SHP77 treated with DMSO at 0.1 percent for 48 hours (cell line): ENCODE measurements around the gene ANP32E.

Source experiments
- DNase-seq: peaks from one replicate; lab custom pipeline; 2025; lab: John Stamatoyannopoulos, UW

ANP32E gene

DNA sequence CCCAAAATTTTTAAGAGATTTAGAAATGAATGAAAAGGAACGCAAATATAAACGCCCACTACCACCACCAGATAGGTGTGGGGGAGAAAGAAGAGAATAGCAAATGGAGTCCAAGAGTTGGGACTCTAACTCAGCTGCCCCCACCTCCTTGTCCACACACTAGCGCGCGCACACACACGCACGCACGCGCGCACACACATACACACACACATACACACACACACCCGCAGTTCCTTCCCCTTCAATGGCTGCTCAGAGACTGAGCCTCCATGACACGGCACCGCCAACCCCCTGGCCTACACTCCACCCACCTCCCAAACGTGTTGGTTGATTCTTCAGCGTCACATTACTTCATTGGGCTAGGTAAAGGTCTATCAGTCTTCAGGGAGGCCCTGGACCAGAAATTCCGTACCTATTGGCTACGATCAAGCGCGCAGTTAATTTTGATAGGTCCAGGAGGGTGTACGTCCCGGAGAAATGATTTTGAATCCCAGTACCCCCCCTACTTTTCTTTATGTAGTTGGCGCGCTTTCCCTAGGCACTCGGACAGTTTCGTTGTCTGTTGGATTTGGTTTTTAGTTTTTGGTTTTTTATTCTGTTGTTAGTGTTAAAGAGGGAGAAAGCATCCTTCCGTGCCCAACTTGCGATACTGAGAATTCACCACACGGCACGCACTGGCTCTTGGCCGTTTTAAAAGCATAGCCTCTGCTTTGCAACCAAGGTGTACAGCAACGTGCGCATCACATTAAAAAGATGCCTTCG, at the start of gene ANP32E:
Gene ANP32E (minus strand): TSS at position 261 of the 762 bp plus-strand sequence. CDS start 326 bp downstream, outside the sequence.
- peak; percentile 100 for DNase-seq

DNA sequence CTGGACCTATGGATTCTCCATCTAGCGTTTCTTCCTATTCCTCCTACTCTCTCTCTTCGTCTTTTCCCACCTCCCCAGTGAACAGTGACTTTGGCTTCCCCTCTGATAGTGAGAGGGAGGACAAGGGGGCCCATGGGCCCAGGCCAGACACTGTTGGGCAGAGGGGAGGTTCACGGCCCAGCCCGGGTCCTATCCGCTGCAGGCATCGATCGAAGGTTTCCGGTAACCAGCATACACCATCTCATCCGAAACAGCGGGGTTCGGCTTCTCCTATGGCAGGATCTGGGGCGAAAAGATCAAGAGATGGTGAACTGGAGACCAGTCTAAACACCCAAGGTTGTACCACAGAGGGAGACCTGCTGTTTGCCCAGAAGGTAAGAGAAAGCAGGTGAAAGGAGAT, 47.3 kb upstream of the ANP32E start:
- DNase-seq: no peak

DNA sequence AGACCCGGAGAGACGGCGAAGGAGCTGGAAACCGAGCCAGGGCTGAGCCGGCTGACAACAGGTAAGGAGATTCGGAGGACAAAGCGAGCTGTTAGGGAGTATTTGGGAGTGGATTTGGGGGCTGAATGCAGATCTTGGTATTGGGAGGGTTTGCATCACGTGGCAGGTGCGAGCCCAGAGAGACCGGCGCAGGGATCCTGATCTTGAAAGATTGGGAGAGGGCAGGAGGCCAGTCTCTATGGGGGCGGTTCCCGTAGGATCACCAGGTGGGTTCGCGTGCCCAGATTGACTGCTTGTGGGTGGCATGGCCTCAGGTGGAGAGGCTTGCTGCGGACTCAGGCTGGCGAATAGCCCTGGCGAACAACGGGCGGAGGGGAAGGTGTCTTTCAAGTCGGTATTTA, 46.6 kb upstream of the ANP32E start:
- DNase-seq: no peak

DNA sequence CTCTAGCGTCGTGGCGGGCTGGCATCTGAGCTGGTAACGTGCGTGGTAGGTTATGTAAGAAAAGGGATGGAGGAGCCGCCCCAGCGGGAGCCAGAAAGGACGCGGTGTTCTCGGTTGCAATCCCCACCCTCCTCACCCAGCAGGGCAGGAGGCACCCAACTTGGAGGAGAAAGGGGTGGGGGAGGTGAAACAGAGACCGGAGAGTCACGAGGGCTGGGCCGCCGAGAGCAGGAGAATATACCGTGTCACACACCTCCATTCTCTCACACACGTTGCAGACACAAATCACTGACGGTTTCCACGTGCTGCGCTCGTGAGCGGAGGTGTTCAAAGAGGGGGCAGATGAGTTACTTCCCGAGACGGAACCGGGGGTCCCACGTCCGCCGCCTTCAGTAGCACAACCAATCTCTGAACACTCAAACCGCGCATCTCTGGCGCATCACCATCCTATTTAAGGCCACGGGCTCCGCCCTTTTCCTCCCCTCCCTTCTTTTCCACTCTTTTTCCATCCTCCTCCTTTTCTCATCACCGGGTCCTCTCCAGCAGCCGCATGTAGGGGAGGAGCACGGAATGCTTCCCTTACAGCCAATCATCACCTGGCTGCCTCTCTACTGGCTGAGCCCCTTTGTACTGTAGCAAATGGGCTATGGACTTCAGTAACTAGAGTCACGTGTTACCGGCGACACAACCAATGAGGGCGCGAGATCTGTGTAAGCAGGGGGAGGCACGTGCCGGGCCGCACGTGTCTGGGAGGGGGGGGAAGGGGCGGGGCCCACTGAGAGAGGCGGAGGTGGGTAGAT, 46.0 kb upstream of the ANP32E start, which contains the start of gene CIART:
Gene CIART (plus strand): TSS at position 797 of the 800 bp plus-strand sequence. CDS start 714 bp downstream, outside the sequence.
- peak; percentile 100 for DNase-seq

DNA sequence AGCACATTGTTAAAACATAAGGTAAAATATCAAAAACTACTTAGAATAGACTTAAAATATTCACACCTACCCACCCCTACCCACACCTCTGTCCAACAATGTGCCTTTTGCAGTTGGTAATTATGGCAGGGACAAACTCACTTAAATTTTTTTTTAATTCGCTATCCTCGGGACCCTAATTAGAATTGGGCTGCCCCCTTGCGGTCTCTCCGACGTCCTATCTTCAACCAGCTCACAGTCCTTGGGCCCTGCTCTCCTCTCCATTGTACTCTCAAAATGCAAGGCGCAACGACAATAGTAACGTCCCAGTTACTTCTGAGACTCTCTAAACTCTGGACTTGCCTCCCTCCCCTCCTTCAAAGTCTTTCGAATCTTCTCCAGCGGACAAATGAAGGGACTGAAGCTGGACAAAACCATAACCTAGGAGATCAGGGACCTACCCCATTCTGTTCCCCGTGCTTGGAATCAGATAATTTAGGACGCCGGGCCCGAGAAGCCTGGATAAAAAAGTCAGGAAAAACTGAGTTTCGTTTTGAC, 45.4 kb upstream of the ANP32E start:
- DNase-seq: peak; percentile 81

DNA sequence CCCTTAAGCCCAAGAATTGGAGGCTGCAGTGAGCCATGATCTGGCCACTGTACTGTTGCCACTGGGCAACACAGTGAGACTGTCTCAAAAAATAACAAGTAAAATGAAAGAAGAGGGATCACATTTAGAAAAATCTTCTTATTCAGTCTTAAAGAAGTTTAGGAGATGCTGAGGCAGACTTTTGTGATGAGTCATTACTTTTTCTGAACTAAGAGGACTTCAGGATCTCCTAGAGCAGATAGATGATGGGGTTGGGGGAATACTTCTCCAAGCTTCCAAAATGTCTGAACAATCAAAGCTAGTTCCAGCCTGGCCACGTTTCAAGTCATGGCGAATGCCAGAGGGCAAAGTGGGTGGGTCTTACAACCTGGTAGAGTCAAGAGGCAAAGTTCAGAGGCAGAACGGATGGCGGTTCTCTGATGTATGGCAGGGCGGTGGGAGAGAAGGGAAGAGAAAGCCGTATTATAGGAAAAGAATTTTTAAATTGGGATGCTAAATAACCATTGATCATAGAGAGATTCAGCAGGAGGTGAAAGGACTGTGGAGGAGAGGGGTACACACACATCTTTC, 44.3 kb upstream of the ANP32E start:
- DNase-seq: no peak

DNA sequence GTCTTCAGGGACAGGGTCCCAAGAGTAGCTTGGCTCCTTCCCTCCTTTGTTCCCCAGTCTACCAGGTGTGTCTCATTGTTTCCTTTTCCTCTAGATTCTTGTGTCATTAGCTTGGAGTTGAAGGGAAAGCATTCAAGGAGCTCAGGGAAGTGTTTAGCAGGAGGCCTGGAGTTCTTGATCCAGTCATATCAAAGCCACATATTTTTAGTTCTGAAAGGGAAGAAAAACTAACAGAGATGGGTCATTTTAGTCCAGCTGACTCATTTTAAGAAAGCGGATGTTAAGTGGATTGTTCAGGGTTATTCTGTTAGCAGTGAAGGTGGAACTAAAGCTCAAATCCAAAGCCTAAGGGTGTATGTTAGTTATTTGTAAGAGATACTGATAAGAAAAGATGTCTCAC, 37.4 kb upstream of the ANP32E start:
- no peak for DNase-seq

DNA sequence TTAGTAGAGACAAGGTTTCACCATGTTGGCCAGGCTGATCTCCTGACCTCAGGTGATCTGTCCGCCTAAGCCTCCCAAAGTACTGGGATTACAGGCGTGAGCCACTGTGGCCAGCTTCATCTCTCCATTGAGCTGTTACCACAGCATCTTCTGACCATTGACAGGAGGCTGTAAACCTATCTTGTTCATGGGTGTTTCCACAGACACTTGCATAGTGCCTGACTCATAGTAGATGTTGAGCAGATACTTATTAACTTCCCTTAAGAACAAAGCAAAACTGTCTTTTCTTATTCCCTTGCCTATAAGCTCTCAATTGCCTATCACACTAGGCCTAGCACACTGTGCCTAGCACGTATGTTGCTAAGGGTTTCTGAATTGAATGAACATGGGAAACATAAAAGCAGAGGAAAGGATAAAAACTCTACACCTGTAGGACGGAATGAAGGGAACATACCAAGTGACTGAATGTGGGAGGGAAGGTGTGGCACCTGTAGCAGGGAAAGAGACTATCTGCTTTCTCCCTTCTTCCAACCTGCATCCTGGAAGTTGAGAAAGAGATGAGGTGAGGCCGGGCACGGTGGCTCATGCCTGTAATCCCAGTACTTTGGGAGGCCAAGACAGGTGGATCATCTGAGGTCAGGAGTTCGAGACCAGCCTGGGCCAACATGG, 35.5 kb upstream of the ANP32E start:
- no peak for DNase-seq

DNA sequence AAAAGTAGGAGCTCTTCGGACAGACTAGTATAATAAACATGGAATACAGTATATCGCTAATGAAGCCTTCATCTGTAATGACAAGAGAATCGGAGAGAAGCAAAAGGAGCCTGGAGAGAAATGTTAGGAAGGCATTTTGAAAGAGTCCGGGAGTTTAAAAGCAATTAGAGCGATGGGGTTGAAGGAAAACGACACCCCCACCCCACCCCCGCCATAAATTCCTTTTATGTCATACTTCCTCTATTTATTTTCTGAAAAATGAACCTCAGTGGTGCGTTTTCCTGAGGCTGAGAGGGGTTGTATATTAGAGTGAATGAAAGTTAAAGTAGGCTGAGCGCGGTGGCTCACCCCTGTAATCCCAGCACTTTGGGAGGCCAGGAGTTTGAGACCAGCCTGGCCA, 33.5 kb upstream of the ANP32E start:
- no peak for DNase-seq

DNA sequence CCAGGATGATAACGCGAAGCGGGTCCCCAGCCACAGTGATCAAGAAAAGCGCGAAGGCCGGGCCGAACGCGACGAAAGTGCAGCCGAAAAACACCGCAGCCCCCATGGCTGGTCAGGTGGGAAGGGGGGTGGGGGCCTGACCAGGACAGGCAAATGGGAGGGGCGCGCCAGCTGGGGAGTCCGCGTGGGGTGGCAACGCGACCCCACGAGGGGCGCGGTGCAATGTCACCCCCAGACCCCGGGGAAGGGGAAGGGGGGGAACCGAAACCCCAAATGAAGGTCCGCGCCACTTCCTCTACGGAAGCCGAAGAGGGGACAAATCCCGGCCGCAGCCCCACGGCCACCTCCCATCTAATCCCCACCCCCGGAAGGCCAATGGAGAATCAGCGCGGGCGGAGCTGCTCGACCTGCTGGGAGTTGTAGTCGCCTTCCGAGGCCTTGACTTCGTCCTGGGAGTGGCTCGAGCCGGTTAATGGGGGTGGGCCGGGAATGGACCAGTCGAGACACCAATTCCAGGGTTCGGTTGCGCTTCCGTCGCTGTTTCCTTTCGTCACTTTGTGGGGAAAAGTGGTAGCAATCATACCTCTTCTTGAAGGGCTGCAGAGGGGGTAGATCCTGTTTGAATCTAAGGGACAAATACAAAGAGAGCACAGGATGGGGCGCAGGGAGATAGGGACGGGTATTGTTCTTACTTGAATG, 32.9 kb upstream of the ANP32E start, which contains the start of gene APH1A:
Gene APH1A (minus strand): TSS at position 312 of the 699 bp plus-strand sequence. CDS start 206 bp downstream, at position 106.
- peak; percentile 99 for DNase-seq

DNA sequence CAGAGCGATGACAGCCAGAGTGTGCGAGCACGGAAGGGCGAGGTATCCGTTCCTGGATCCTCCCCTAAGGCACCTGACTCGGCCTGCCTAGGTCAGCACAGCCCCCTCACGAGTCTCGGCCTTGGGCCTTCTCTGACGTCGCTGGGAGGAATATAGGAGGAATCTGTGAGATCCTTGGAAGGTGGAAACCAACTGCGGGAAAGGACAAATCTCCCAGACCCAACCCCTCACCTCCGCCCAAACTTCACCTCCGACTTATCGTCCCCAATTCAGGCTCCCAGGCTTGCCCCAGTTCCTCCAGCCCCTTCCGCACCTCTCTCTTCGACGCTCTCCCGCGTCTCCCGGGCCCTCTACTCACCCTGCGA, 32.4 kb upstream of the ANP32E start:
- DNase-seq: no peak

DNA sequence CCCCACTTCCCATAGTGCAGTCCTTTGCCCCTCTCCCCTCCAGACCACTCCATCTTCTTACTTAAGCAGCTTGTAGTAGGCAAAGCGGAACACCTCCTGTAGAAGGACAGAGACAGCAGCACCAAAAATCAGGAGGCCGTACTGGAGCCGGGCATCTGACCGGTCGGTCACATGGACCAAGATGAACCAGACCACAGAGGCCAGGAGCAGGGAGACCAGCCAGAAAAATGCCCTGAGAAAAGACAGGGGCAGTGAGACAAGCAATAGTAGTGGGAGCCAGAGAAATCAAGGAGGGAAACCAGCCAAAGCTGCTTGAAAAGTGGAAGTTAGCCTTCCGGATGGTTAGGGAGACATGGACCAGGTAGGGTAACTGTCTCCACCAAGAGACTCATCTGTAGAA, 32.0 kb upstream of the ANP32E start:
- DNase-seq: no peak

DNA sequence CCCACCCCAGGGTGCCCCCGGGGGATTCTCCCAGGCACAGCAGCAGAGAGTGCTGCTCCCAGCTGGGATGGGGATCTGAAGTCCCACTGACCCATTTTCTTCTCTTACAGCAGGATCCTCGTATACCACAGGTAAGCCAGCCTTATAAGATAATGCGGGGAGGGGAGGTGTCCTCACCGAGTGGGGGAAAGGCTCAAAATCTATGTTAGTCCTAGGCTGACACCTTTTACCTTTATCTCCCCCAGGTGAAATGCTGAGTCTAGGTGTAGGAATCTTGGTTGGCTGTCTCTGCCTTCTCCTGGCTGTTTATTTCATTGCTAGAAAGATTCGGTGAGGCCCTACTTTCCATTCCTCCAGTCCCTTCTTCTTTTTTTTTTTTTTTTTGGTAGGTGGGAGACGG, 27.6 kb upstream of the ANP32E start:
- no peak for DNase-seq

DNA sequence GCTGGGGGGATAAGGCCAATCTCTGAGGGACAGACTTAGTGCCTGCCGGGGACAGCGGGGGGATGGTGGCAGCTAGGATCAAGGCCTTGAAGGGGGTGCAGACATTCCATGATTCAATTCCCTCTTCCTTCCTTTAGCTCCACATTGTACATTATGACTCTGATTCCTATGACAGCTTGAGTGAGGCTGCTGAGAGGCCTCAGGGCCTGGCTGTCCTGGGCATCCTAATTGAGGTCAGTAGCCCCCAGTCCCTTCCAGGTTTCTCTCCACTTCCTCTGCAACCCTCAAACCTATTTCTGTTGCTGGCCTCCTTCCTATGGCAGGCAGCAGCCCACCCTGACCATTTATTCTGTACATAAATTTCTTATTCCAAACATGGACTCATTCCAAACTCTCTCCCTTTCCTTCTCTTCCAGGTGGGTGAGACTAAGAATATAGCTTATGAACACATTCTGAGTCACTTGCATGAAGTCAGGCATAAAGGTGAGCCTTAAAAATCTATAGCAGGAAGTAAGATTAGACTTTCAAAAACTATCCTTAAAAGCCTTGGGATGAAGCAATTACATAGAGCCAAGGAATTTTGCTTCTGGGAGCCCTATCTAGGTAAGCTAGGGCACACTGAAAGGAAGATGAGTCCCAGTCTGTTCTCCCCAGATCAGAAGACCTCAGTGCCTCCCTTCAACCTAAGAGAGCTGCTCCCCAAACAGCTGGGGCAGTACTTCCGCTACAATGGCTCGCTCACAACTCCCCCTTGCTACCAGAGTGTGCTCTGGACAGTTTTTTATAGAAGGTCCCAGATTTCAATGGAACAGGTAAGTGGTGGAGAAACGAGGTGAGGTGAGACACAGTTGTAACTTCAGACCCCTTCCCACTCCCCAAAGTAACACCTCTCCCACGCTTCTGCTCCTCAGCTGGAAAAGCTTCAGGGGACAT, 26.7 kb upstream of the ANP32E start:
- no peak for DNase-seq

DNA sequence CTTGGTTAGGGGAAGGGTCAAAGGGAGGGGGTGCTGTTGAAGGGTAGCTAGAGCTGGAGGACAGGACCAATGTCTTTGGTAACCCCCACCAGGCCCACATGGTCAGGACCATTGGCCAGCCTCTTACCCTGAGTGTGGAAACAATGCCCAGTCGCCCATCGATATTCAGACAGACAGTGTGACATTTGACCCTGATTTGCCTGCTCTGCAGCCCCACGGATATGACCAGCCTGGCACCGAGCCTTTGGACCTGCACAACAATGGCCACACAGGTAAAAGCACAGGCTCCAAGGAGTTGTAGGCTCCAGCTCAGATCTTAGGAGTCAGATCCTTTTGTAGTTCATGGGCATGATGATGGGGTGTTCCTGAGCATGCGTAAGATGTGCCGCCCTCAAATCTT, 25.5 kb upstream of the ANP32E start:
- DNase-seq: no peak

DNA sequence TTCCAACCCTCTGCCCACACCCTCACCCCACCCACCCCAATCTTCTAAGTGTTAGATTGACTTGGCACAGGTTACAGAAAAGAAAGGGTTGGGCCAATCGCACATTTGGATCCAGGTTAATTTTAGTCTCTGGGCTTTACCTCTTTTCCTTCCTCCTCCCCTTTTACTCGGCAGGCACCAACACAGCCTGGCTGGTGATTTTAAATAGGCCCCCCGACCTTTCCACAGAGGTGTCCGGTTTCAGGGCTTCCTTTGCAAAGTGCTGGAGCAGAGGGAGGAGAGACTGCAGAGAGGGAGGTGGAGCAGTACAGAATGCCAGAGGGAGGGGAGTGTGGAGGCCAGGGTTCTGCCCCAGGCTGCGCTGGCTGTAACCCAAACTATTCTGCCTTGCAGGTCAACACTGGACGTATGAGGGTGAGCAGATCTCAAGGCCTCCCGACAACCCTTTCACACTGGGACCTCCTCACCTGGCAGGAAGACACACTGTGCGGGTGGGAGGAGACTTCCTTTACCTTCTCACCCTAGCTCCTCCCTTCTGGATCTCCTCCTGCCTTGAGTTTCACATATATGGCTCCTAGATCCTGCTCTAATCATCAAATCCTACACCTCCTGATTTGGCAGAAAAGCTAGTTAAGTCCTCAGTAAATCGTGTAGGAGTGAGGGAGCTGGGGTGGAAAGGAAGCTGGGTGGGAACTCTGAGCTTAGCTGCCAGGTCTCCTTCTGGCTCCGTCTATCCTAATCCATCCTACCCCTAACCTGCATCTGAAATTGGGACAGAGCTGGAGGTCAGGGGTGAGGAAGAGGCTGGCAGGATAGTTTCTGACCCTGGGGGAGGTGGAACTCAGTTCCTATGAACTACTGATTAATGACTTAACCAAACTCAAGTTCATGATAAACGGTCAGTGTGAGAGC, 24.1 kb upstream of the ANP32E start:
- peak; percentile 44 for DNase-seq

DNA sequence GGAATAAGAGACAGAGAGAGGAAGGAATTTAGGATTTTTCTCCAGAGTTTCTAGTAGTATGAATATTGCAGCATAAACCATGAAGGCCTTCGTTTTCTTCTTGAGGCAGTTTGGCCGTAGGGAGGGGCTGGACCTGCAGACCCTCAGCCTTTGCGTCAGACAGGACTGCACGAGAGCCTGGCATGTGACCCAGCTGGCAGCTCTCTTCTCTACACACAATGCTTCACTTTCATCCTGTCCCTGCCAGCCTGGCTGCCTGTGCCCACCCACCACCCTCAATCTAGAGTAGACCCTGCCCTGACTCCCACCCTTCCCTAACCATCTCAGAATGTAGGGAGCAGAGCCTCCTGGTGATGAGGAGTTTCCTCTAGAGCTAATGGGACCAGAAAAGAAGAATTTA, 23.3 kb upstream of the ANP32E start:
- DNase-seq: no peak

DNA sequence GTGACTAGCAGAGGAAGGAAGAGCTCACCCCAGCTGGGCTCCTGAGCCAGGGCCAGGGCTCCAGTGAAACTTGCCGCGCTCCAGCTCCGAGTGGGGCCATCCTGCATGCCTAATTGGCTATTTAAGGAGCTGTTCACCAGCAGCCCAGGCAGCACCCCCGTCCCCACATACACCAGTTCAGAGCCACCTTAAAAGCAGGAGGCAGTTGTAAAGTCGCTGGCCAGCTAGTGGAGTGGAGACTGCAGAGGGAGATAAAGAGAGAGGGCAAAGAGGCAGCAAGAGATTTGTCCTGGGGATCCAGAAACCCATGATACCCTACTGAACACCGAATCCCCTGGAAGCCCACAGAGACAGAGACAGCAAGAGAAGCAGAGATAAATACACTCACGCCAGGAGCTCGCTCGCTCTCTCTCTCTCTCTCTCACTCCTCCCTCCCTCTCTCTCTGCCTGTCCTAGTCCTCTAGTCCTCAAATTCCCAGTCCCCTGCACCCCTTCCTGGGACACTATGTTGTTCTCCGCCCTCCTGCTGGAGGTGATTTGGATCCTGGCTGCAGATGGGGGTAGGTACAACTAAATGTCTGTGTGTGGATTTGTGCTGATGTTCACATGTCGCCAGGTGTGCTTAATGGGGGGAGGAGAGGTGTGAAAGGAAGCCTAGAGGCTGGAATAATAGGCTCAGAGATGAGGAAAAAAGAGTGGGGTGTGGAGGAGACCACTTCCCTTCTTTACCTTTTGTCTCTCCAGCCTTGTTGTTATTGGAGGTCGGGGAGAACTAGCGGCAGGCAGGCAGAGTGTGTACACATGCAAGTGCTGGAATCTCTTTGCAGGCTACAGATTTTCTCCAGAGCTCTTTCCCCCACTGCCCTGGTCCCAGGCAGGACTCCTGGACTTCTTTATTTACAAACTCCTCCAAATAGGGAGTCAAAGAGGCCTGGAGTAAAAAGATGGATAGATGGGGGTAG, 22.0 kb upstream of the ANP32E start, which contains the start of gene CA14:
Gene CA14 (plus strand): TSS at position 151 of the 962 bp plus-strand sequence. CDS start 355 bp downstream, at position 506.
- peak; percentile 70 for DNase-seq
